GM18873 (cell line): Measurements from ENCODE around the gene SORT1.
"Not testable (repeated sequence)": the region's sequence is repeated elsewhere in the genome, so short reads cannot be mapped to it uniquely, and the experiment has no call there.

ENCODE experiments used
- ATAC-seq: cut with Tn5 transposase; IDR thresholded peaks from one replicate; pipeline ENCODE4 v1.9.1; 2021; ENCODE audit warnings: mild to moderate bottlenecking, moderate library complexity, moderate number of reproducible peaks; ENCODE audit not compliant: unreplicated experiment, low FRiP score

The SORT1 gene

DNA sequence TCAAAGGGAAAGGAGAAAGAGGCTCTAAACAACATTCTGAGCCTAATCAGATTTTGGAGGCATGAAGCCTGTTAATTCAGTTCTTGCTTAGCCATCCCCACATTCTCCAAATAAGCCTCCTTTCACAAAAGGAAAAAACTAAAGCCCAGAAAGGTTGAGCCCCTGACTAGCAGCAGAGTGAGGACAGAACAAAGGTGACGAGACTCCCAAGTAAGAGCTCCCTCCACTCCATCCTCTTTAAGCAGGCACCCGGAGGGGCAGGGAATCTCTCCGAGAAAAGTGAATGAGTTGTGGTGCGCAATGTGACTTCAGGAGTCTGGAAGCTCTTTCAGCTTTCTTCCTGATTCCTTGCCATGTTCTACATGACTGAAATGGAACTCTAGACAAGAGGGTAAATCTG is 47.5 kb downstream of the SORT1 start:
- no peak for ATAC-seq

DNA sequence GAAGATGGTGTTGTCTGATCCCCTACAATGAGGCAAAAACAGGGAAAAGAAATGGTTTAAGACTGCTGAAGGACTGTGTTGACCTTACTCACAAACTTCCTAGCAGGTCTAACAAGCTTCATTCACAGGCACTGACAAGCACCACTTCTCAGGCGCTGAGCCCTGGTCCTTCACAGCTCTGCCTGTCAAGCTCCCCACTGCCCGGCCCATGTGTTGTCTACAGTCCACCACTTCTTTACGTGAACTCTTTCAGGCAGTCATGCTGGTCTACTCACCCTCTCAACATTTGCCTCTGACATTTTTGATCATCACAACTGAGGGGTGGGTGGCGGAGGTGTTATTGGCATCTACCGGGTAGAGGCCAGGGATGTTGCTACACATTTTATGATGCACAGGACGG is 50.2 kb downstream of the SORT1 start:
- ATAC-seq: no peak

DNA sequence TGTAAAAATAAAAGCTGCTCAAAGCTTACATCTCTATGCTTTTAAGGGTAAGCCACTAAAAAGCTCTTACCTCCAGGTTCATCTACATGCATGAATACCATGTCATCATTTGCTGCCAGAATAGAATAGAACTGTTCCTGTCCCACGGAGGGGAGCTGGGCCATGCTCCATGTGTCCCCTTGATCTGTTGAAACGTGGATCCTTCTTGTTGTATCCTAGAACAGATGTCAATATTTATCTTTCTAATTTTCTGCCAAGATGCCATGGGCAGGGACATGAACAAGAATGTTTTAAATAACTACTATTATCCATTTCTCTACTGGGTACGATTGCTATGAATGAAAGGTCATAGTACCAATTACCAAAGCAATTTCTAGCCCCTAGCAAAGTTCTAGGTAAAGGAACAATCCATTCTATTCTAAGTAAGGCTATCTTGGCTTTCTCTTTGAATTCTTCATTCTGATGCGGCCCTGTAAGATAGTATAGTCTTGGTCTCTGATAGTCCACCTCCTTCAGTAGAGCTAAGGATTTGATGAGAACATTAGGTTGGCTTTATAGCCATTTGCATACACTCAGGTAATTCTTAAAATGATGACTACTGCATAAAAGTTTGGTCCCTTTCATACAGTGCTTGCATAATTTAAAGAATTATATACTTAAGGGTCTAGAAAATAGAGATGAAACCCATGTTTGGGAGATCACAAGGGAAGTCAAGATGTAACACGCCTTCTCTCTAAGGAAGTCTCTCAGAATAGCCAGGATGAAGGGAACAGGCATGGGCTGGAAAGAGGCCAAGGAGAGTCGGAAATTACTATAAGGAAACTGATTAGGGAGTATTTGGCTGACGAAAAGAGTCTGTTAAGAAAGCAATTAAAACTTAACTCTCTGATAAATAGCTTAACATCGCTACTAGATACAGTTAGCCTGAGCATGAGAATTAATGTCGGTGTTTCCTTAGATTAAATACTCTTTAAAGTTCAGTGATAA is 55.5 kb downstream of the SORT1 start:
- no peak for ATAC-seq

DNA sequence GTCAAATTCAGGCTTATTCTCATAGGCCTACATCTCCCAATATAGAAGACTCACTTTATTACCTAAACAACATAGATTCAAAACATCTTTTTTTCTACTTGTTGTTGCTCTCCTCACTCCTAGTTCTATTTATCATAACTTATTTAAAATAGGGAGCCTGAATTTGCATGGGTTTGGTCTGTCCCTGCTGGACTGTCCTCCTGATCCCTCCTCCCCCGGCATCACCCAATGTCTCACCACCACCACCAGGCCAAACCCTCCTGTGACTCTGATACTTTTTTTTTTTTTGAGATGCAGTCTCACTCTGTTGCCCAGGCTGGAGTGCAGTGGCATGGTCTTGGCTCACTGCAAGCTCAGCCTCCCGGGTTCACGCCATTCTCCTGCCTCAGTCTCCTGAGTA is 59.1 kb downstream of the SORT1 start:
- no peak for ATAC-seq

DNA sequence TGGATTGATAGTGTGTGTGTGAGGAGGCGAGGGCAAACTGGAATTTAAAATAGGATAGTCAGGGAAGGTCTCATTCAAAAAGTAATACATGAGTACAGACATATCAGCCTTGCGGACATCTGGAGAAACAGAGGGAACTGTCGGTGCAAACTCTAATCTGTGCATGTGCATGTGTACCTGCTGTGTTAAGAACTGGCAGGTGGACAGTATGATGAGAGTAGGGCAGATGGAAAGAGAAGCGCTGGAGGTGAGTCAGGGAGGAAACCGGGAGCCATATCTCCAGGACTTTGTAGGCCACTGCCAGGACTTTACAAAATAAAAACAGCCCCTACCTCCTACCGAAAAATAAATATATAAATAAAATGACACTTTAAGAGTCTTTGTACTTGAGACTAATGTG is 59.6 kb downstream of the SORT1 start:
- no peak for ATAC-seq

DNA sequence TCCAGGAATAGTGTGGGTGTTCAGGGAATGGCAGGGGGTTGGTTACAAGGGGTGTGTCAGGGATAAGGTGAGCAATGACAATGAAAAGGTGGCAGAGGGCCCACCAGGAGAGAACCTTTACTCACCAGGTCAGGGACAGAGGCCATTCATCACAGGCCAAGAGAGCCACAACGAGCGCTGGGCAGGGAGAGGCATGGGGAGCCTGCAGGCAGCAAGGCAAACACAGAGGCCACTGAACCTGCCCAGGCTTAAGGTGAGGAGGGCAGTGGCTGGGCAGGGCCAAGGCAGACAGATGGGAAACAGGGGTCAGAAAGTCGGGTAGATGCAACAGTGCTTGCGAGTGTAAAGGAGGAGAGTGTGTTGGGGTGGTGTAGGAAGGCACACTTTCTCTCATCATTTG is 62.6 kb downstream of the SORT1 start:
- no peak for ATAC-seq

DNA sequence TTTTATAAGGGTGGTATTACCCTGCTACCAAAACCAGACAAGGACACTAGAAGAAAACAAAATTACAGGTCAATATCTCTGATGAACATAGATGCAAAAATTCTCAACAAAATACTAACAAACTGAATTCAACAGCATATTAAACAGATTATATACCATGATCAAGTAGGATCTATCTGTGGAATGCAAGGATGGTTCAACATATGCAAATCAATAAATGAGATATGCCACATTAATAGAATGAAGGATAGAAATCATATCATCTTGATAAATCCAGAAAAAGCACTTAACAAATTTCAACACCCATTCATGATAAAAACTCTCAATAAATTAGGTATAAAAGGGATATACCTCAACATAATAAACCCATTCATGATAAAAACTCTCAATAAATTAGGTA is 66.6 kb downstream of the SORT1 start:
- no peak for ATAC-seq

DNA sequence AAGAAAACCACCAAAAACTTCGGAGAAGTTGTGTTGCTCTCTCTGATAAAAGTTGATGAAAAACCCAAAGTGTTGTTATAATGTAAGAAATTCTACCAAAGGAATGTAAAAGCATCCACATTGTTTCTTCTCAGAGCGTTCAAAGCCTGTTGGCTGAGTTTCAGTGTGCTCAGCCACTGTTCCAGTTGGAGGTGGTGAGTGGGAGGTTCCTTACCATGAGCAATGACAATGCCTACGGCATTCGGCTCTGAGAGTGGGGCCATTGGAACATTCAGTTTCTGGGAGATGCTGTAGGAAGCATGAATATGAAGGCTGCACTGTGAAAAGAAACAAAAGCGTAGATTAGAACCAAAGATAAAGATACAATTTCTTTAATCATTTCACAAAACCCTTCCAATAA is 70.4 kb downstream of the SORT1 start:
- ATAC-seq: no peak

DNA sequence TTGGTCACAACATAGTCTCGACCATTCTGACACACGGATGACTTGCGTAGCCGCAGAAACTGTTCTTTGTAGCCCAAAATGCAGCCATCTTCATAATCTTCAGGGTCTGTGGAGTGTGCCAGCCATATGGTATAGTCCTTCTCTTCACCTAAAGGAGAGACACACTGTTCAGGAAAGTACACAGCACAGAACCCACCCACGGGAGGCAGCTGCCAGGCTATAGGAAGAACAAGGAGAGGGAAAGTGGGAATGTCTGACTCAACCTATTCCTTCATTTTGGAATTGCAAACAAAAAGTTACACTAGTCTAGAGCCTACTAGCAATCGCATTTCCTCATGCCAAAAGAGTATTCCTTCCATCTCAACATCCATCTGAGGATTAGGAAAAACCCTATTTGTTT is 74.7 kb downstream of the SORT1 start:
- no peak for ATAC-seq

DNA sequence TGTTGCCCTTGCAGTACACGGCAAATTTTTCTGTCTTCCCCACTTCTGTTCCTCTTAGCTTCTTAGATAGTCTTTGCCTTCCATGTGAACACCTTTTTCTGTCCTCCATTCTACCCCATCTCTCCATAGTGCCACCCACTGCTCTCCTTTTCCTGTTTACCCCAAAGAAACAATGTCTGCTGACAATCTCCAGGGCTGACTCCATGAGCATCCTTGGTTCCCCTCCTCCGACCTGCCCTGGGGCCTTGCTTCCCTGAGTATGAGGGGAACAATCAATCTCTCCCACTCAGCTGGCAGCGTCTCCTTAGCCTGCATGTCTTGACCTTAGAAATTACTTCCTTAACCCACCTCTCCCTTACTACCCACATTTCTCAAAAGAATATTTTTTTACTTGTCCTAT is 78.6 kb downstream of the SORT1 start:
- no peak for ATAC-seq

DNA sequence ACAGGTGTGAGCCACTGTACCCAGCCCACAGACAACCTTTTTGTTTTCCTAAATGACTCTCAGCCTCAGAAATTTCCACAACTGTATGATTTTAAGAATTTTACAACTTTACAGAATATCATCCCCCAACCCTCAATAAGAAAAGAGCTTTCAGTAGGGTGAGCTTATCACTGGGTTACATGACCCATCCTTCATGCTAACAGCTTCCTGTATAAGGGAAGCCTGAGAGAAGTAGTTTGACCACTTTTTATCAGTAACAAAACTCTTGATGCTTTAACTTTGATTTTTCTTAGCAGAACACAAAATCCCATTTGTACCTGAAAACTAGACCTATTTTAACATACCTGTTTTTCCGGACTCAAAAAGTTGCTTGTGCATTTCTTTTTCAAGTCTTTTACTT is 81.2 kb downstream of the SORT1 start:
- no peak for ATAC-seq

DNA sequence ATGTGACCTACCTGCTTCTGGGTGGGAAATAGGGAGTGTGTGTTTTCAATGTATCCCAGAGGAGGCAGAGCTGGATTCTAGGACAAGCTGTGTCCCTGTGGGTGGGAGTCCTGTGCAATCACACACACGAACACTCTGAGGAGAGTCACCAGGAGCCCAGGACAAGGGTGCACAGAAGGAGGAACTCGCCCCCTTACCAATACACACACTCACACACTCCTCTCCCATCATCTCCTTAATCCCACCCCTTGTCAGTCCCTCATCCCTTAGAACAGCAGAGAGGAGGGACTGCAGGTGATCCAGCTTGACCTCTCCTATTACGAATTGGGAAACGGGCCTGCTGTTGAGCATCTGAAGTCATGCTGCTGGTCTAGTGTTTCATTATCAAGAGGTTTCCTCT is 82.4 kb downstream of the SORT1 start:
- no peak for ATAC-seq

DNA sequence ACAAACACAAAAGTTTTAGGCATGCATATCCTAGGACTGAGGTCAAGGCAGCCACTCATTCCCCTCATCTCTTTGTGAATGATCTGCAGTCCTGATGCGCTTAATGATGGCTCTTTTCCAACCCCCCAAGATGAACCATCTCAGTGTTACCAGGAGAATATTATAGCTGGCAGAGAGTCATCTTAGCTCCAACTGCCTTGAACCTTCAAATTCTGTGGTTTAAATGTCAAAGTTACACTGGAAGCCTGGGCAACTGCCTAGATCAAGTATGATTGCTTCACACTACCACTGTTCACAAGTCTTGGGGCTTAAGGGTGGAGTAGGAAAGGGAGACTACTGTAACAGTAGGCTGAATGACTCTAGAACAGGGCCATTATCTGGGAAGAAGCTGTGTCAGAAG is 82.9 kb downstream of the SORT1 start:
- no peak for ATAC-seq

DNA sequence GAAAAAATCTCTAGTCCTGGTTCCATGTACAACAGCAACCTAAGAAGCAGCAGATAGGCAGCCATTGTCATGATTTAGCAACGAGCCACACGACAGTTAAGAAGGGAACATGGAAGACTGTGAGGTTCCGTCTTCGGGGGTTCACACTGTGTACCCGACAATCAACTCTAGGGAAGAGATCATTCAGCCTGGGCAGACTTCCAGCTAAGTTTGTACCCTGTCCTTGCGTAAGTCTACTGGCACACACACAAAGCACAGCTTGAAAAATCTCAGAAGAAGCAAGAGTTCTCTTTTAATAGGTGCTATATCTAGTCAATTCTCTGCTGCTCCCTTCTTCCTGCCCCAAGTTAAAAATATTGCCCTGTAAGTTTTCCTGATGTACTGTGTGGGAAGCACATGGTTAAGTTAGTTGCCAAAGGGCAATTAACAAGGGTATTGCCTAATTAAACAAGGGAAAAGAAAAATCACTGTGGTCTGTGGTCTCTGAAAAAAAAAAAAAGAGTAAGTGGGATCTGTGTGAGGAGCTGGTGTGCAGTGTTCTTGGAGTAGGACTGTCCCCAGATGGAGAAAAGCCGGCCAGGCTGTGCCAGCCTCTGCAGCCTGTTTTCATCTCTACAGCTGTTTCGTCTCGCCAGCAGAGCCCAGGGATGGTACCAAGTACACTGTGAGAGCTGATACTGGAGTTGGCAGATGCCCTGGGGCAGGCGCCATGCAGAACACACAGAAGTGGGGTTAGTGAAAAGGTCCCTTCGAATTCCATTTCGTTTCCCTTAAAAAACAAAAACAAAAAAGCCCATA is 84.5 kb downstream of the SORT1 start:
- no peak for ATAC-seq

DNA sequence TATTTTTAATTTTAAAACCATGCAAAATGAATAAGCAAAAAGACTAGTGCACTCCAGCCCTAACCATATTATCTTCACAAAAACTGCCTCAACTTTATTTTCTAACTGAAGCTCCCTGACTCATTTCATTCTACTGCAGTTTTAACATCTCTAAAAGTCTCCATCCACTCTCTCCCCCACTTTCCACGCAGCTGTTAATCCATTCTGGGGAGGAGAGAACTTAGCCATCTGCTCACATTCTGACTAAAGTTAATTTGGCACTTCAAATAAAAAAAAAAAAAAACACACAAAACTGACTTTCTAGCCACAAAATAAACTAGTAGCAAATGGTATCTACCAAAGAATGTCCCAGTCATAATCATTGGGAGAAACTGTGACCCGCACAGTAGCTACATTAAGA is 85.5 kb downstream of the SORT1 start:
- ATAC-seq: no peak

DNA sequence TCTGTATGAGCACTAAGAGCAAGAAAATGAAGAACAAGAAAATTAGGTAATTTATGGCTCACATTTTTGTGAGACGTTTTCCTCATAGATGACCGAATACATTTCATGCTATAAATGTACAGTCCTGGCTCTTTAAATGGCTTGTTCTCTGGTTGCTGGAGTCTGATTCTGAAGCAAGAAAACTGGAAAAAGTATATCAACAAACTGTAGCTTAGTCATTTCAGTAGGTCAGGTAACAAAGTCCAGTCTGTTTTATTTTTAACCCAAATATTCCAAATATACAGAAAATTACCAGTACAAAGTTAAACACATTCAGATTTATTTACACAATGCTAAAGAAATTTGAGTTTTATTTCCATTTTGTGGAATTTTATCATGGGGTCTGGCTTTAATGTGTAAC is 88.4 kb downstream of the SORT1 start:
- no peak for ATAC-seq

DNA sequence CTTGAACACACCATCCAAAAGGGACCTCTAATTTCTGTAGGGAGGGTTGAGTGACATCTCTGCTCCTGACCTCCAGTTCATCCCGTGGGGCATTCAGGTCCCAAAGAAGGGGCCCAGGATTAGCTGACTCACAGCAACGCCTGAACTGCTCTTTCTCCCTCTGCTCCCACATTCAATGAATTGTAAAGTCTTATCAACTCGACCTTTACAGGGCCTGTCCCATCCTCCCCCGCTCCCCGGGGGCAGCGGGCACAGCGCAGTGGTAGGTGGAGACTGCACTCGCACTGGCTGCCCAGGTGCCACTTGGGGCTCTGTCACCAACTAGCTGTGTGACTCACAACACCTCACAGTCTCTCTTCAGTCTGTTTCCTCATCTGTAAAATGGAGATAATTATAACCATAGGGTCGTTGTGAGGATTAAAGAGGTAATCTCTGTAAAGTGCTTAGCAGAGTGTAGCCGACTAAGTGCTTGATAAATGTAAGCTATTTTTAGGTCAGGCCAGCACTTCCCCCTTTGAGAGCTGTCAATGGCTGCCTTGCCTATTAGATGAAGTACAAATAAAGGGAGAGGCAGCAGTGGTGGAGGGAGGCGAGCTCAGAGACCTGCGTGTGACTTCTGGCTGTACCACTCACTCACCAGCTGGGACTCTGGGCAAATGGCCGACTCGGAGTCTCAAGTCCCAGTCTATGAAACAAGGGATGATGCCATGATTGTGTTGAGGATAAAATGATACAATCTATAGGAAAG is 90.3 kb downstream of the SORT1 start:
- no peak for ATAC-seq

DNA sequence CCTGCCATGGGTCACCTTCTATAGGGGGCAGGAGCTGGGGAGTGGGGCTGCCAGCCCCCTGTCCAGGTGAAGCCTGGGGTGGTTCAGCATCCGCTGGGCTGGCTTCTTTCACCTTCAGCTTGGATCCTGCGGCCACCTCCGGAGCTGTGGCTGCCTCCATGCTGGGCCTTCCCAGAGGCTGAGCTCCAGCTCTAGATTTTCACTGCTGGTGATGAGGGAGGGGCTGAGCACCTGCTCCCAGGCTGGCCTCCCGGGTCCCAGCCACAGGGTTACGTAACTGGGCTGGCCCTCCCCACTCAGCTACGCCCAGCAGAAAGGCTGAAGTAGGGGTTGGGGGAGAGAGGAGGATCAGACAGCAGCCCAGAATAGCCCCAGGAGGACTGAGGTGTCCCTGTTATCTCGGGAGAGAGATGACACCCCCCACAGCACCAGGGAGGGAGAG is 90.9 kb downstream of the SORT1 start, which contains the start of gene MYBPHL:
MYBPHL (minus strand) TSS at position 180 of the 442 bp plus-strand sequence; CDS start at position 160, 20 bp downstream.
- ATAC-seq: no peak

DNA sequence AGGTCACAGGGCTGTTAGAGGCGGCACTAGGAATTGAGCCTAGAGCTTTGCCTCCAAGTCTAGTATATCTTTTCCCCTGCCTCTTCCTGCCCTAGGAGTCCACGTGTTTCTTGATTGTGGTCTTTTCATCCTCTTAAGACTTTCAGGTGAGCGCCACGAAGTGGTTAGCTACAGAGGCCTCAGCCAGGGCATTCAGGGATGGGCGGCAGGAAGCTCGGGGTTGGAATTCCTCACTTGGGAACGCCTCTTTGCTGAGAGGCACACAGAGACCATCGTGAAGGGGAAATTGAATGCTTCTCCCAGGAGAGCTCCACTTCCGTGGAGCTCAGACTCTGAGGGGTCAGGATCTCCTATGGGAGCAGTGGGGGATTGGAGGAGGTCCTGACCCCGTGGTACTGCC is 91.7 kb downstream of the SORT1 start:
- ATAC-seq: not testable (repeated sequence)

DNA sequence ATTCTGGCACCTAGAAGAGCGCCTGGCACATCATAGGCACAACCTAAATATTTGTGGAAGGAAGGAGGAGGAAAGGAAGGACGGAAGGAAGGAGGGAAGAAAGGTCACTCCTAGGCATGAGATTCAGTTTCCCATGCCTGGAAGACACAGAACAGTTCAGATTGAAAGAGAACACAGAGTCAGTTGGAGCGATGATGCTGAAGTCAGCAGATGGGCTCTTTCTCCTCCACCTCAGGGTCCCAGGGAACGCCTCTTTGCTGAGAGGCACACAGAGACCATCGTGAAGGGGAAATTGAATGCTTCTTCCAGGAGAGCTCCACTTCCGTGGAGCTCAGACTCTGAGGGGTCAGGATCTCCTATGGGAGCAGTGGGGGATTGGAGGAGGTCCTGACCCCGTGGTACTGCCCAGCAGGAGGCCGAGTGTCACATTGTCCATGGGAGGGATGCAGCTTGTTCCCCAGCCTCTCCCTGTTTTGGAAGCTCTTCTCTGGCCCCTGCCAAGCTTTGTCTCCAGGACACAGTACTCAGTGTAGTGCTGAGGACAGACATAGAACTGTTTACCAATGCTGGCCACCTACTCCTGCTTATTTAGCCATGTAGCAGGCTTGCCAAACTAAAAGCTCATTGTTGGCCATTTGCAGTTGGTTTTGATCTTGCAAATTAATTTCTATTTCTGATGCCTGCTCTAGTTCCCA is 93.3 kb downstream of the SORT1 start:
- ATAC-seq: no peak
